CD8-positive, alpha-beta memory T cell (primary cell): Measurements from ENCODE around the gene DDX43. TPM values are rescaled to one million over a fixed set of nuclear protein-coding genes. Genes with fewer than 3 reads are reported as not detected.

Experiments
- CTCF ChIA-PET: fragments of 350-600 bp; sonication (Branson Sonifier 250); formaldehyde crosslinking; loops from one replicate; lab custom pipeline; 2021; ENCODE audit warnings: antibody characterized with exemption; lab: Charles Lee
- POLR2A ChIA-PET: fragments of 350-600 bp; sonication (Branson Sonifier 250); formaldehyde crosslinking; loops from one replicate; lab custom pipeline; 2021; ENCODE audit warnings: antibody characterized with exemption; lab: Charles Lee
- DNase-seq, 5 donors: peaks; one replicate each; pipeline versions ENCODE4 v3.0.0 to v3.0.0-alpha.2; 2020 to 2022; ENCODE audit warnings: mixed read lengths in 1 of 5
- H3K27ac ChIP-seq: one replicate; pipeline ENCODE4 v1.7.0; 2013; ENCODE audit warnings: low read depth, mild to moderate bottlenecking, low read length, moderate library complexity
- H3K27me3 ChIP-seq: 2 replicates; pipeline ENCODE4 v1.7.0; 2013; ENCODE audit warnings: low read length, mild to moderate bottlenecking; ENCODE audit not compliant: insufficient read depth, poor library complexity, severe bottlenecking
- H3K36me3 ChIP-seq: 2 replicates; pipeline ENCODE4 v1.7.0; 2013; ENCODE audit warnings: mild to moderate bottlenecking, low read length, moderate library complexity; ENCODE audit not compliant: insufficient read depth
- H3K4me1 ChIP-seq: 2 replicates; pipeline ENCODE4 v1.7.0; 2013; ENCODE audit warnings: mild to moderate bottlenecking, low read length, moderate library complexity; ENCODE audit not compliant: insufficient read depth
- H3K4me3 ChIP-seq: 2 replicates; pipeline ENCODE4 v1.7.0; 2013; ENCODE audit warnings: mild to moderate bottlenecking, low read length
- H3K9me3 ChIP-seq: 2 replicates; pipeline ENCODE4 v1.7.0; 2013; ENCODE audit warnings: mild to moderate bottlenecking, low read length
- H3K27ac Mint-ChIP-seq, 8 donors: one replicate each; pipeline ENCODE4 v1.8.0; 2020 to 2021; ENCODE audit warnings: mixed read lengths in 8 of 8, mild to moderate bottlenecking in 6 of 8, inconsistent platforms in 3 of 8, moderate library complexity in 3 of 8
- H3K27me3 Mint-ChIP-seq, 2 donors: one replicate each; pipeline ENCODE4 v1.8.0; 2020 to 2021; ENCODE audit warnings: mixed read lengths in 2 of 2, mild to moderate bottlenecking in 1 of 2, moderate library complexity in 1 of 2
- H3K36me3 Mint-ChIP-seq, 3 donors: one replicate each; pipeline ENCODE4 v1.8.0; 2020 to 2021; ENCODE audit warnings: mixed read lengths in 3 of 3, inconsistent platforms in 1 of 3, mild to moderate bottlenecking in 1 of 3
- H3K4me1 Mint-ChIP-seq, 3 donors: one replicate each; pipeline ENCODE4 v1.8.0; 2020 to 2021; ENCODE audit warnings: mixed read lengths in 3 of 3, inconsistent platforms in 1 of 3, mild to moderate bottlenecking in 1 of 3
- H3K4me3 Mint-ChIP-seq, 7 donors: one replicate each; pipeline ENCODE4 v1.8.0; 2020 to 2021; ENCODE audit warnings: mixed read lengths in 7 of 7, mild to moderate bottlenecking in 6 of 7, moderate library complexity in 4 of 7, inconsistent platforms in 2 of 7
- H3K9me3 Mint-ChIP-seq, 5 donors: one replicate each; pipeline ENCODE4 v1.8.0; 2020 to 2022; ENCODE audit warnings: mixed read lengths in 5 of 5, mild to moderate bottlenecking in 3 of 5, moderate library complexity in 2 of 5, inconsistent platforms in 1 of 5
- polyA plus RNA-seq: library from polyadenylated mRNA; unstranded; fragments of 300-500 nt; fragmentation: Illumina TruSeq; gene quantifications from one replicate; pipeline ENCODE4 v1.2.3, GENCODE V29; 2021
- total RNA-seq, 2 experiments: library from RNA; stranded (reverse); gene quantifications; one replicate each; pipeline ENCODE4 v1.2.3, GENCODE V29; 2021

The DDX43 gene
- total and polyA plus RNA-seq, 3 experiments from 2014 or later: 0.71 to 1.6 (median 0.98) TPM

DNA sequence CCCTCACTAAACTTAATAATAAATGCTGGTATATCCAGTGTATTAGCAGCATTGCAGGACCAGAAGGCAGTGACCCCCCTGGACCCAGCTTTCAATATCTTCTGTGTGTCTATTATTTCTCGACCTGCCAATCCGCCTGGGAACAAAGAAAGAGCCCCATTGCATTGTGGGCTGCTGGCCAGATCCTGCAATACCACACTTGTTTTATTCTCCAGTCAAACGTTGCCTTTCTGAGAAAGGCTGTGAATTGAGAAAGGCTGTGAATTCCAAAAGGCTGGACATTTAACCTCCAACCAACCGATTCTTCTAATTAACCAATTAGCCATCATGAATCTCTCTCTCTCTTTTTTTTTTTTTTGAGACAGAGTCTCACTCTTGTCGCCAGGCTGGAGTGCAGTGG, 65.4 kb downstream of the DDX43 start:
- Histone ChIP-seq H3K27me3 (no peaks in the 10 kb centered on the region), H3K4me3 (no peak overlapping the region), H3K9me3 (no peaks in the 10 kb centered on the region), H3K27ac (no peak overlapping the region), H3K36me3 (no peaks in the 10 kb centered on the region), H3K4me1 (peaks cover 22% of the 10 kb centered on the region)
- Mint-ChIP-seq H3K4me1 (peaks cover 34 to 60% (median 55%) of the 10 kb centered on the region in 3 donors), H3K27ac (peak overlapping the region; percentile 64 to 96 (median 88)), H3K36me3 (peaks cover 0 to 23% (median 0%) of the 10 kb centered on the region in 3 donors), H3K4me3 (peak overlapping the region; percentile 55 to 96 (median 75)), H3K9me3 (no peaks in the 10 kb centered on the region), H3K27me3 (no peaks in the 10 kb centered on the region)
- DNase-seq: no peak
- ChIA-PET POLR2A (interaction anchor here (2.3 to 2.4 kb wide), 2 partner anchors 9 to 193 kb away, joined by 35 to 66 read pairs; partner anchors contain the start of genes CGAS and SLC17A5), CTCF (interaction anchor here (1.2 to 2.4 kb wide), 2 partner anchors 9 to 133 kb away, joined by 3 to 34 read pairs; partner anchors contain the start of gene CGAS)

DNA sequence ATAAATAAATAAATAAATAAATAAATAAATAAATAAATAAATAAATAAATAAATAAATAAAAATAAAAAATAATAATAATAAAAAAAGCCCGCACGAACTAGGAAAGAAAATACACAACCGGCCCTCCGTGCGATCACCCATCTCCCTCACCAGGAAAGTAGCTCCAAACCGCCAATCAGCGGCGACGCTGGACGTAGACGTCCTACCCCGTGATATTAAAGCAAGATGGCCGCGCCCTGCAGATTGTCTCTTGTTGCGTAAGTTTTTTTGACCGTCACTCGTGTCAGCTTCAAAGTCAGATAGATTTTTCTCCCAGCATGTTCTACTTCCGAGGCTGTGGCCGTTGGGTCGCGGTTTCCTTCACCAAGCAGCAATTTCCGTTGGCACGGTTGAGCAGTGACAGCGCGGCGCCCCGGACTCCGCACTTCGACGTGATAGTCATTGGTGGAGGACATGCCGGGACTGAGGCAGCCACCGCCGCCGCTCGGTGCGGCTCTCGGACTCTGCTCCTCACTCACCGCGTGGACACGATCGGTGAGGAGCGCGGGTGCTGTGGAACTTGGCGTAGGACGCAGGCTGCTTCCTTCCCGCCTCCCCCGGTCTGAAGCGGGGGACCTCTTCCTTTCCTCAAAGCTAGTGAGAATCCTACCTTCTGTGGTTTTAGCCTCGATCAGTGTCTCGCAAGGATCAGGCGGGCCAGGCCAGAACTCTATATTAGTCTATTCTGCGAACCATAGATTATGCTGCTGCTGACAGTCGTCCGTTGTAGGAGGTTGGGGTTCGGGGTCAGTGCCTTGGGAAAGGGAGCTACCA, 67.1 kb downstream of the DDX43 start, which contains the start of gene MTO1:
Gene MTO1 (plus strand): TSS at position 201 of the 814 bp plus-strand sequence. CDS start 118 bp downstream, at position 319.
- no peaks in the 10 kb centered on the region for H3K9me3 ChIP-seq
- peaks cover 22% of the 10 kb centered on the region for H3K4me1 ChIP-seq
- H3K27ac ChIP-seq: peak within 1 kb of the TSS; percentile 93
- Mint-ChIP-seq H3K27ac (peak within 1 kb of the TSS; percentile 88 to 99 (median 97)), H3K9me3 (no peaks in the 10 kb centered on the region), H3K36me3 (peaks cover 0 to 34% (median 0%) of the 10 kb centered on the region in 3 donors), H3K4me1 (peaks cover 35 to 66% (median 62%) of the 10 kb centered on the region in 3 donors), H3K4me3 (peak within 1 kb of the TSS; percentile 92 to 98 (median 95)), H3K27me3 (no peaks in the 10 kb centered on the region)
- DNase-seq: peak; percentile 77 to 89 (median 82)
- ChIA-PET POLR2A (interaction anchor here (0.6 to 2.4 kb wide), 19 partner anchors 9 to 1782 kb away, joined by 3 to 66 read pairs (median 5); partner anchors contain the start of genes CGAS, COX7A2, DDX43 and EEF1A1), CTCF (interaction anchor here (0.7 to 3.4 kb wide), 16 partner anchors 10 to 192 kb away, joined by 3 to 34 read pairs (median 3); partner anchors contain the start of genes CGAS, DDX43, EEF1A1 and SLC17A5)
- peaks cover 12% of the 10 kb centered on the region for H3K36me3 ChIP-seq
- H3K4me3 ChIP-seq: peak within 1 kb of the TSS; percentile 88
- no peaks in the 10 kb centered on the region for H3K27me3 ChIP-seq

Other genes with a start within 250 kb of the DDX43 start
- gene KHDC1L, start 169.3 kb upstream of the DDX43 start, total RNA-seq: under 1 TPM in 1 of 2 experiments, not detected in 1; 0.37 TPM
- not detected for gene KHDC1L, start 169.3 kb upstream of the DDX43 start, polyA plus RNA-seq
- 1 to 10 TPM; 6.3 to 7.1 TPM for gene KHDC1, start 131.6 kb upstream of the DDX43 start, total RNA-seq
- 2.4 TPM for gene KHDC1, start 131.6 kb upstream of the DDX43 start, polyA plus RNA-seq
- gene DPPA5, start 40.6 kb upstream of the DDX43 start, total RNA-seq: not detected
- not detected for gene DPPA5, start 40.6 kb upstream of the DDX43 start, polyA plus RNA-seq
- not detected for gene KHDC3L, start 32.2 kb upstream of the DDX43 start, total RNA-seq
- gene KHDC3L, start 32.2 kb upstream of the DDX43 start, polyA plus RNA-seq: not detected
- under 1 TPM in 1 of 2 experiments, not detected in 1; 0.47 TPM for gene OOEP, start 24.9 kb upstream of the DDX43 start, total RNA-seq
- not detected for gene OOEP, start 24.9 kb upstream of the DDX43 start, polyA plus RNA-seq
- gene CGAS, start 57.5 kb downstream of the DDX43 start, total RNA-seq: 10 to 100 TPM; 48.3 to 49.3 TPM
- 13.2 TPM for gene CGAS, start 57.5 kb downstream of the DDX43 start, polyA plus RNA-seq
- 10 to 100 TPM; 44.2 to 48.1 TPM for gene MTO1, start 66.9 kb downstream of the DDX43 start, total RNA-seq
- gene MTO1, start 66.9 kb downstream of the DDX43 start, polyA plus RNA-seq: 34.4 TPM
- 1,000 to 10,000 TPM; 8,526 to 8,727 TPM for gene EEF1A1, start 126.2 kb downstream of the DDX43 start, total RNA-seq
- 10,611 TPM for gene EEF1A1, start 126.2 kb downstream of the DDX43 start, polyA plus RNA-seq